Smooth muscle cell (in vitro differentiated cells): ENCODE measurements around the gene ETFA. TPM values are rescaled to one million over a fixed set of nuclear protein-coding genes. Genes with fewer than 3 reads are reported as not detected.

Experiments
- DNase-seq: peaks from one replicate; lab custom pipeline; 2025; ENCODE audit not compliant: unreplicated experiment; lab: John Stamatoyannopoulos, UW
- H2AFZ ChIP-seq: fragments of 200-600 bp; sonication (generic); 2 replicates; pipeline ENCODE4 v1.6.0; 2016; ENCODE audit warnings: antibody characterized with exemption, low read depth, mild to moderate bottlenecking
- H3F3A ChIP-seq: fragments of 200-600 bp; sonication (generic); 2 replicates; pipeline ENCODE4 v1.6.0; 2017; ENCODE audit warnings: antibody characterized with exemption, low read depth
- H3K27ac ChIP-seq: fragments of 200-600 bp; sonication (generic); 2 replicates; pipeline ENCODE4 v1.5.1; 2016; ENCODE audit warnings: low read depth, mild to moderate bottlenecking
- H3K27me3 ChIP-seq: fragments of 200-600 bp; sonication (generic); 2 replicates; pipeline ENCODE4 v1.6.1; 2016; ENCODE audit warnings: low read depth, mild to moderate bottlenecking
- H3K36me3 ChIP-seq: fragments of 200-600 bp; sonication (generic); 2 replicates; pipeline ENCODE4 v1.5.1; 2016; ENCODE audit warnings: low read depth
- H3K4me1 ChIP-seq: fragments of 200-600 bp; sonication (generic); 2 replicates; pipeline ENCODE4 v1.5.1; 2016; ENCODE audit warnings: low read depth
- H3K4me2 ChIP-seq: fragments of 200-600 bp; sonication (generic); 2 replicates; pipeline ENCODE4 v1.6.0; 2016; ENCODE audit warnings: mild to moderate bottlenecking
- H3K4me3 ChIP-seq: fragments of 200-600 bp; sonication (generic); 2 replicates; pipeline ENCODE4 v1.5.1; 2016; ENCODE audit warnings: mild to moderate bottlenecking
- H3K79me2 ChIP-seq: fragments of 200-600 bp; sonication (generic); 2 replicates; pipeline ENCODE4 v1.6.0; 2016; ENCODE audit warnings: low read depth, mild to moderate bottlenecking
- H3K9ac ChIP-seq: fragments of 200-600 bp; sonication (generic); 2 replicates; pipeline ENCODE4 v1.6.0; 2016; ENCODE audit warnings: low read depth
- H3K9me3 ChIP-seq: fragments of 200-600 bp; sonication (generic); replicated peaks from 2 replicates; pipeline ENCODE4 v1.5.1; 2016; ENCODE audit warnings: low read depth
- H4K20me1 ChIP-seq: fragments of 200-600 bp; sonication (generic); 2 replicates; pipeline ENCODE4 v1.6.0; 2016; ENCODE audit warnings: low read depth
- CTCF ChIP-seq: fragments of 200-600 bp; sonication (generic); IDR thresholded peaks from 2 replicates; pipeline ENCODE4 v1.5.1; 2017; ENCODE audit warnings: borderline replicate concordance, mild to moderate bottlenecking, antibody characterized with exemption; ENCODE audit not compliant: insufficient read depth, poor library complexity, severe bottlenecking
- WGBS: methylation state at CpG from one replicate; pipeline ENCODE4 v1.1.7; 2016; ENCODE audit warnings: low lambda C conversion rate; 5-methylcytosine and 5-hydroxymethylcytosine counted together
- polyA plus RNA-seq: library from polyadenylated mRNA; unstranded; fragments of >200 nt; fragmentation: Nextera tagmentation; extraction: Ambion mirVana; gene quantifications from 2 replicates; pipeline ENCODE4 v1.2.1, GENCODE V29; 2016
- total RNA-seq: library from RNA; depleted of rRNA; stranded (reverse); fragments of >200 nt; gene quantifications from 2 replicates; pipeline ENCODE4 v1.2.3, GENCODE V29; 2014

The ETFA gene
- total and polyA plus RNA-seq, 2 experiments from 2014 or later = 98.0 to 119 TPM

DNA sequence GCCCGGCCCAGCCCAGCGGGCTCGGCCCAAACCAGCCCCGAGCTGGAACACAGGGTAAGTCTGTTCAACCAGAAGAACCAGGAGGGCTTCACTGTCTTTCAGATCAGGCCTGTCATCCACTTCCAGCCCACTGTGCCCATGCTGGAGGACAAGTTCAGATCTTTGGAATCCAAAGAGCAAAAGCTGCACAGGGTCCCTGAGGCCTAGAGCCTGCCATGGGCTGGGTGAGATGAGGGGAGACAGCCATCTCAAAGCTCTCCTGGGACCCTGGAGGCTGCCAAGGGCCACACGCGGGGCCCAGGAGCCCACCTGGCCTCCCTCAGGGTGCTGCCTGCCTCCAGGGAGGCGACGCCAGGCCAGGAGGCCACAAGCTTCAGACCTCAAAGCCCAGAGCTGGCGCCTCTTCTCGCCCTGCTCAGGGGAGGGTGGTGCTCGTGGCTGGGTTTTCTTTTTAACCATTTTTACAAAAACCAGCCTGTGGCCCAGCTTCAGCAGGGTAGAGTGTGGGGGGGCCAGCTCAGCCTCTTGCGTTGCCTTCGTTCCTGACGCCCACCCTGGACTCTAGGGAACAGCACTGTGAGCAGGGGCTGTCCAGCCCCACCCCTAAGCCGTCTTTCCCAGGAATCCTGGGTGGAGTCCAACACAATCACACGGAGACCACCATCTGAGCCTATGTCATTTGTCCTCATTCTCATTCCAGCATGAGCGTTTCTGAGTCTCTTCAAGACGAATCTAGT, 107.0 kb downstream of the ETFA start:
- no peaks in the 10 kb centered on the region for H3K36me3 ChIP-seq
- no peaks in the 10 kb centered on the region for H3K27me3 ChIP-seq
- no peak overlapping the region for H2AFZ ChIP-seq
- no peak overlapping the region for H3K27ac ChIP-seq
- H4K20me1 ChIP-seq = no peaks in the 10 kb centered on the region
- WGBS = 90% methylated on average over 18 of the region's 18 CpGs
- H3K4me3 ChIP-seq = no peak overlapping the region
- no peaks in the 10 kb centered on the region for H3F3A ChIP-seq
- H3K4me2 ChIP-seq = no peak overlapping the region
- H3K9me3 ChIP-seq = no peaks in the 10 kb centered on the region
- no peak for TF ChIP-seq CTCF
- DNase-seq = no peak
- H3K9ac ChIP-seq = no peak overlapping the region
- H3K79me2 ChIP-seq = no peaks in the 10 kb centered on the region
- no peaks in the 10 kb centered on the region for H3K4me1 ChIP-seq

- Histone ChIP-seq H2AFZ (no peak overlapping the region), H3K79me2 (no peaks in the 10 kb centered on the region), H3K4me3 (no peak overlapping the region), H3K36me3 (no peaks in the 10 kb centered on the region), H3F3A (no peaks in the 10 kb centered on the region), H3K27me3 (no peaks in the 10 kb centered on the region), H3K9ac (no peak overlapping the region), H3K27ac (no peak overlapping the region), H3K4me1 (no peaks in the 10 kb centered on the region), H4K20me1 (no peaks in the 10 kb centered on the region), H3K9me3 (no peaks in the 10 kb centered on the region), H3K4me2 (no peak overlapping the region)
- WGBS = 91% methylated on average over 23 of the region's 23 CpGs
- no peak for TF ChIP-seq CTCF
- DNase-seq = no peak
These were observed 107.7 kb downstream of the ETFA start for GRCh38 chr15:76203346-76204108.

GRCh38 chr15:76201536-76202255, 109.6 kb downstream of the ETFA start:
- 88% methylated on average over 6 of the region's 6 CpGs for WGBS
- no peak overlapping the region for H2AFZ ChIP-seq
- H3K27ac ChIP-seq = no peak overlapping the region
- H3F3A ChIP-seq = no peaks in the 10 kb centered on the region
- no peaks in the 10 kb centered on the region for H3K27me3 ChIP-seq
- no peak overlapping the region for H3K4me3 ChIP-seq
- H3K9me3 ChIP-seq = no peaks in the 10 kb centered on the region
- H4K20me1 ChIP-seq = no peaks in the 10 kb centered on the region
- TF ChIP-seq CTCF = no peak
- no peaks in the 10 kb centered on the region for H3K79me2 ChIP-seq
- no peak overlapping the region for H3K9ac ChIP-seq
- no peak overlapping the region for H3K4me2 ChIP-seq
- no peaks in the 10 kb centered on the region for H3K36me3 ChIP-seq
- H3K4me1 ChIP-seq = peaks cover 5% of the 10 kb centered on the region
- DNase-seq = no peak
